HepG2 (cell line): Measurements from ENCODE around the gene SYNGR2. TPM values are rescaled to one million over a fixed set of nuclear protein-coding genes. Genes with fewer than 3 reads are reported as not detected.

Experiments
- CSRNP1 ChIP-seq: sonication (generic); formaldehyde crosslinking; IDR thresholded peaks from 2 replicates; pipeline ENCODE4 v1.8.1; 2023; ENCODE audit warnings: mild to moderate bottlenecking, missing genetic modification reagents
- NR2F1 ChIP-seq, 2 experiments: fragments of 450-650 bp in 1 of 2; formaldehyde crosslinking in 1 of 2; IDR thresholded peaks; 2 replicates each; pipeline versions ENCODE4 v1.5.0 to v1.6.1; 2016 to 2020; ENCODE audit warnings: mild to moderate bottlenecking in 1 of 2, missing compliant biosample characterization in 1 of 2, missing genetic modification reagents in 1 of 2, moderate library complexity in 1 of 2
- SALL1 ChIP-seq: sonication (generic); formaldehyde crosslinking; IDR thresholded peaks from 2 replicates; pipeline ENCODE4 v1.8.0; 2022; ENCODE audit warnings: mild to moderate bottlenecking, missing genetic modification reagents
- SRF ChIP-seq: IDR thresholded peaks from 2 replicates; pipeline ENCODE4 v1.6.1; 2011; ENCODE audit warnings: mild to moderate bottlenecking, low read depth, low read length, moderate library complexity
- TOE1 ChIP-seq: sonication (generic); formaldehyde crosslinking; IDR thresholded peaks from 2 replicates; pipeline ENCODE4 v1.4.0; 2020; ENCODE audit warnings: mild to moderate bottlenecking, missing genetic modification reagents
- ZNF562 ChIP-seq: sonication (generic); formaldehyde crosslinking; IDR thresholded peaks from 2 replicates; pipeline ENCODE4 v1.8.0; 2022; ENCODE audit warnings: missing genetic modification reagents, borderline replicate concordance
- polyA plus RNA-seq, 8 experiments: library from polyadenylated mRNA; depleted of rRNA in 3 of 8; stranded (reverse) in 7 of 8; unstranded in 1 of 8; fragments of >200 nt; fragmentation: Illumina TruSeq in 4 of 8; extraction: Trizol in 4 of 8; gene quantifications; 2 replicates each; pipeline versions ENCODE4 v1.2.1 to v1.2.3, GENCODE V29; 2011 to 2016; ENCODE audit warnings: low read depth in 4 of 8, missing spikeins in 1 of 8, mixed read lengths in 1 of 8; ENCODE audit not compliant: insufficient read depth in 1 of 8
- total RNA-seq, 5 experiments: library from RNA; depleted of rRNA; stranded (reverse); fragments of >200 nt; fragmentation: Illumina TruSeq; extraction: Trizol; gene quantifications; 2 replicates each; pipeline ENCODE4 v1.2.3, GENCODE V29; 2016; ENCODE audit warnings: low read depth in 1 of 5
- TF ChIP-seq, protein P1 (sequence below), 2 experiments: fragments of 450-650 bp in 1 of 2; sonication (generic) in 1 of 2; formaldehyde crosslinking in 1 of 2; IDR thresholded peaks; 2 replicates each; pipeline versions ENCODE4 v1.6.1 to v1.8.0; 2016 to 2022; ENCODE audit warnings: antibody characterized with exemption in 1 of 2, mild to moderate bottlenecking in 1 of 2, missing genetic modification reagents in 1 of 2
- TF ChIP-seq, protein P2 (sequence below): sonication (generic); formaldehyde crosslinking; IDR thresholded peaks from 2 replicates; pipeline ENCODE4 v1.9.0; 2022; ENCODE audit warnings: missing genetic modification reagents, mild to moderate bottlenecking, borderline replicate concordance
- TF ChIP-seq, protein P3 (sequence below): sonication (generic); formaldehyde crosslinking; IDR thresholded peaks from 2 replicates; pipeline ENCODE4 v1.4.0; 2020; ENCODE audit warnings: mild to moderate bottlenecking, missing genetic modification reagents
- TF ChIP-seq, protein P4 (sequence below): sonication (generic); formaldehyde crosslinking; IDR thresholded peaks from 2 replicates; pipeline ENCODE4 v1.4.0; 2020; ENCODE audit warnings: missing genetic modification reagents

SYNGR2 gene
- total and polyA plus RNA-seq, 2 of the 13 experiments (the other 11 are each of a cell fraction or from before 2014, with no cell fraction given): 46.7 to 170 TPM

DNA sequence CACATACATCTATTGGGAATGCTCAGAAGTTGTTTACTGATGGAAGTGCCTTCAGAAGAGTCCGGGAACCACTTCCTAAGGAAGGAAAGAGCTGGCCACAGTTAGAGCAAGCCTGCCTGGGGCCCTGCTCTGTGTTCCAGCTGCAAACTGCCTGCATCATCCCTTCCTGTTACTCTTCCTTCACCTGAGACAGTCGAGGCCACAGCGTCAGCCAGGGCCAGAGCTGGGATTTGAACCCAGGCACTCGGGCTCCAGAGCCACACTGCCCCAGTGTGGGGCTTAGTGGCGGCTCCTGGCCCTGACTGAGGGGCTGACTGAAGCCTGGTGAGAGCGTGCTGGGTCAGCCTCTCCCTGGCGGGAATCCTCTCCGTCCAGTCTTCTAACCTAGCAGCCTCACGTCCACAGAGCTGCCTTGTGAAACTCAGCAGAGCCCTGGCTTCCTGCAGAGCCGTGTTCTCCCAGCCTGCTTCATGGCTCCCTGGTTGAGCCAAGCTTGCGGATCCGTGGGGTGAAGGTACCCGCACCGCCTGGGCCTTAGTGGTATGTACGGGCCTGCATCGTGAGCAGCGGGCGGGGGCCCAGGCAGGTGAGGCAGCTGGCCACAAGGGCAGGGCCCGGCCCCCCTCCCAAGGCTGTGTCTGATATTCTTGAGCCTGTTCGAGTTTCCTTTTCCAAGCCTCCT, 26.8 kb upstream of the SYNGR2 start (continued):
- TF ChIP-seq, protein P1, sequence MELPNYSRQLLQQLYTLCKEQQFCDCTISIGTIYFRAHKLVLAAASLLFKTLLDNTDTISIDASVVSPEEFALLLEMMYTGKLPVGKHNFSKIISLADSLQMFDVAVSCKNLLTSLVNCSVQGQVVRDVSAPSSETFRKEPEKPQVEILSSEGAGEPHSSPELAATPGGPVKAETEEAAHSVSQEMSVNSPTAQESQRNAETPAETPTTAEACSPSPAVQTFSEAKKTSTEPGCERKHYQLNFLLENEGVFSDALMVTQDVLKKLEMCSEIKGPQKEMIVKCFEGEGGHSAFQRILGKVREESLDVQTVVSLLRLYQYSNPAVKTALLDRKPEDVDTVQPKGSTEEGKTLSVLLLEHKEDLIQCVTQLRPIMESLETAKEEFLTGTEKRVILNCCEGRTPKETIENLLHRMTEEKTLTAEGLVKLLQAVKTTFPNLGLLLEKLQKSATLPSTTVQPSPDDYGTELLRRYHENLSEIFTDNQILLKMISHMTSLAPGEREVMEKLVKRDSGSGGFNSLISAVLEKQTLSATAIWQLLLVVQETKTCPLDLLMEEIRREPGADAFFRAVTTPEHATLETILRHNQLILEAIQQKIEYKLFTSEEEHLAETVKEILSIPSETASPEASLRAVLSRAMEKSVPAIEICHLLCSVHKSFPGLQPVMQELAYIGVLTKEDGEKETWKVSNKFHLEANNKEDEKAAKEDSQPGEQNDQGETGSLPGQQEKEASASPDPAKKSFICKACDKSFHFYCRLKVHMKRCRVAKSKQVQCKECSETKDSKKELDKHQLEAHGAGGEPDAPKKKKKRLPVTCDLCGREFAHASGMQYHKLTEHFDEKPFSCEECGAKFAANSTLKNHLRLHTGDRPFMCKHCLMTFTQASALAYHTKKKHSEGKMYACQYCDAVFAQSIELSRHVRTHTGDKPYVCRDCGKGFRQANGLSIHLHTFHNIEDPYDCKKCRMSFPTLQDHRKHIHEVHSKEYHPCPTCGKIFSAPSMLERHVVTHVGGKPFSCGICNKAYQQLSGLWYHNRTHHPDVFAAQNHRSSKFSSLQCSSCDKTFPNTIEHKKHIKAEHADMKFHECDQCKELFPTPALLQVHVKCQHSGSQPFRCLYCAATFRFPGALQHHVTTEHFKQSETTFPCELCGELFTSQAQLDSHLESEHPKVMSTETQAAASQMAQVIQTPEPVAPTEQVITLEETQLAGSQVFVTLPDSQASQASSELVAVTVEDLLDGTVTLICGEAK (IDR thresholded peaks at IDR 0.05): no peak
- TF ChIP-seq, protein P1 (CRISPR knock-in tag; IDR thresholded peaks at IDR 0.05): no peak
- TF ChIP-seq ZNF562 (CRISPR knock-in tag) (no peak), NR2F1 (CRISPR knock-in tag; IDR thresholded peaks at IDR 0.05) (no peak), SALL1 (CRISPR knock-in tag) (peak; percentile 27; the same call in 1 of the 2 replicates), CSRNP1 (CRISPR knock-in tag) (peak; percentile 62; the same call in 1 of the 2 replicates), TOE1 (CRISPR knock-in tag) (no peak), SRF (no peak)
- TF ChIP-seq, protein P2, sequence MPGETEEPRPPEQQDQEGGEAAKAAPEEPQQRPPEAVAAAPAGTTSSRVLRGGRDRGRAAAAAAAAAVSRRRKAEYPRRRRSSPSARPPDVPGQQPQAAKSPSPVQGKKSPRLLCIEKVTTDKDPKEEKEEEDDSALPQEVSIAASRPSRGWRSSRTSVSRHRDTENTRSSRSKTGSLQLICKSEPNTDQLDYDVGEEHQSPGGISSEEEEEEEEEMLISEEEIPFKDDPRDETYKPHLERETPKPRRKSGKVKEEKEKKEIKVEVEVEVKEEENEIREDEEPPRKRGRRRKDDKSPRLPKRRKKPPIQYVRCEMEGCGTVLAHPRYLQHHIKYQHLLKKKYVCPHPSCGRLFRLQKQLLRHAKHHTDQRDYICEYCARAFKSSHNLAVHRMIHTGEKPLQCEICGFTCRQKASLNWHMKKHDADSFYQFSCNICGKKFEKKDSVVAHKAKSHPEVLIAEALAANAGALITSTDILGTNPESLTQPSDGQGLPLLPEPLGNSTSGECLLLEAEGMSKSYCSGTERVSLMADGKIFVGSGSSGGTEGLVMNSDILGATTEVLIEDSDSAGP (CRISPR knock-in tag): no peak; the same call in 1 of the 2 replicates
- TF ChIP-seq, protein P3, sequence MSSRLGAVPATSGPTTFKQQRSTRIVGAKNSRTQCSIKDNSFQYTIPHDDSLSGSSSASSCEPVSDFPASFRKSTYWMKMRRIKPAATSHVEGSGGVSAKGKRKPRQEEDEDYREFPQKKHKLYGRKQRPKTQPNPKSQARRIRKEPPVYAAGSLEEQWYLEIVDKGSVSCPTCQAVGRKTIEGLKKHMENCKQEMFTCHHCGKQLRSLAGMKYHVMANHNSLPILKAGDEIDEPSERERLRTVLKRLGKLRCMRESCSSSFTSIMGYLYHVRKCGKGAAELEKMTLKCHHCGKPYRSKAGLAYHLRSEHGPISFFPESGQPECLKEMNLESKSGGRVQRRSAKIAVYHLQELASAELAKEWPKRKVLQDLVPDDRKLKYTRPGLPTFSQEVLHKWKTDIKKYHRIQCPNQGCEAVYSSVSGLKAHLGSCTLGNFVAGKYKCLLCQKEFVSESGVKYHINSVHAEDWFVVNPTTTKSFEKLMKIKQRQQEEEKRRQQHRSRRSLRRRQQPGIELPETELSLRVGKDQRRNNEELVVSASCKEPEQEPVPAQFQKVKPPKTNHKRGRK: peak; percentile 43; the same call in 1 of the 2 replicates
- TF ChIP-seq, protein P4, sequence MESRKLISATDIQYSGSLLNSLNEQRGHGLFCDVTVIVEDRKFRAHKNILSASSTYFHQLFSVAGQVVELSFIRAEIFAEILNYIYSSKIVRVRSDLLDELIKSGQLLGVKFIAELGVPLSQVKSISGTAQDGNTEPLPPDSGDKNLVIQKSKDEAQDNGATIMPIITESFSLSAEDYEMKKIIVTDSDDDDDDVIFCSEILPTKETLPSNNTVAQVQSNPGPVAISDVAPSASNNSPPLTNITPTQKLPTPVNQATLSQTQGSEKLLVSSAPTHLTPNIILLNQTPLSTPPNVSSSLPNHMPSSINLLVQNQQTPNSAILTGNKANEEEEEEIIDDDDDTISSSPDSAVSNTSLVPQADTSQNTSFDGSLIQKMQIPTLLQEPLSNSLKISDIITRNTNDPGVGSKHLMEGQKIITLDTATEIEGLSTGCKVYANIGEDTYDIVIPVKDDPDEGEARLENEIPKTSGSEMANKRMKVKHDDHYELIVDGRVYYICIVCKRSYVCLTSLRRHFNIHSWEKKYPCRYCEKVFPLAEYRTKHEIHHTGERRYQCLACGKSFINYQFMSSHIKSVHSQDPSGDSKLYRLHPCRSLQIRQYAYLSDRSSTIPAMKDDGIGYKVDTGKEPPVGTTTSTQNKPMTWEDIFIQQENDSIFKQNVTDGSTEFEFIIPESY (CRISPR knock-in tag): 0 out of 2 replicates have a peak, but pooled peaks have one; percentile 33
